T47D (cell line): ENCODE results near the gene COMT.

ENCODE experiments used
- DNase-seq, 2 experiments: peaks; one replicate each; pipeline versions ENCODE4 v3.0.0 to v3.0.0-alpha.2; 2011 to 2012; ENCODE audit warnings: low read depth in 1 of 2, low spot score in 1 of 2
- JUND ChIP-seq: IDR thresholded peaks from 2 replicates; pipeline ENCODE4 v1.6.1; 2012; ENCODE audit warnings: low read depth
- in situ Hi-C: cut with HindIII; loops from 2 replicates; pipeline ENCODE4 v1.10.0; 2016; ENCODE audit warnings: low sequenced_read_pairs, low pct_unique_long_range_greater_than_20kb

The COMT gene

GRCh38 chr22:19941365-19942082 is at the start of gene COMT, which contains the start of gene TXNRD2:
Gene COMT, plus strand, starts transcription at chr22:19941772. Its CDS starts 20,755 bp downstream, at chr22:19962527.
Gene TXNRD2, minus strand, starts transcription at chr22:19941818. Its CDS starts 15 bp downstream, at chr22:19941803.
- in situ Hi-C loops, result no loop called here
- no peak for TF ChIP-seq JUND
- peak; percentile 57 to 71 for DNase-seq

- no peak for TF ChIP-seq JUND
- no peak for DNase-seq
- in situ Hi-C loops, result no loop called here
These were observed 49.2 kb upstream of the COMT start for GRCh38 chr22:19892257-19892879.

- TF ChIP-seq JUND, result no peak
- in situ Hi-C loops, result no loop called here
- no peak for DNase-seq
These were observed 48.6 kb upstream of the COMT start for GRCh38 chr22:19892925-19893324.

- in situ Hi-C loops, result no loop called here
- no peak for DNase-seq
- TF ChIP-seq JUND, result no peak
These were observed 48.2 kb upstream of the COMT start for GRCh38 chr22:19893363-19893762.

GRCh38 chr22:19895160-19895849 is 46.3 kb upstream of the COMT start:
- in situ Hi-C loops, result no loop called here
- TF ChIP-seq JUND, result no peak
- no peak for DNase-seq

GRCh38 chr22:19896665-19897355 is 44.8 kb upstream of the COMT start:
- DNase-seq, result no peak
- in situ Hi-C loops, result no loop called here

GRCh38 chr22:19897726-19898125 is 43.8 kb upstream of the COMT start:
- DNase-seq, result no peak
- in situ Hi-C loops, result no loop called here
- TF ChIP-seq JUND, result no peak

More at GRCh38 chr22:19896665-19897355, 44.8 kb upstream of the COMT start:
- no peak for TF ChIP-seq JUND

- in situ Hi-C loops, result no loop called here
- no peak for DNase-seq
- TF ChIP-seq JUND, result no peak
These were observed 43.4 kb upstream of the COMT start for GRCh38 chr22:19898145-19898544.

GRCh38 chr22:19898831-19899567 is 42.6 kb upstream of the COMT start:
- no peak for DNase-seq
- no peak for TF ChIP-seq JUND
- in situ Hi-C loops, result no loop called here

GRCh38 chr22:19900707-19901436 is 40.7 kb upstream of the COMT start:
- no peak for TF ChIP-seq JUND
- in situ Hi-C loops, result no loop called here
- DNase-seq, result no peak

- in situ Hi-C loops, result no loop called here
- TF ChIP-seq JUND, result no peak
- no peak for DNase-seq
These were observed 39.9 kb upstream of the COMT start for GRCh38 chr22:19901577-19902244.
